ENCODE data around the gene C3orf80. TPM values are rescaled to one million over a fixed set of nuclear protein-coding genes. Genes with fewer than 3 reads are reported as not detected.

The C3orf80 gene
- total and polyA plus RNA-seq, 2 donors (not counting 1 experiment from before 2014, with no cell fraction given): not detected

GRCh38 chr3:160193644-160194192 lies 31.5 kb upstream of the C3orf80 start:
- Mint-ChIP-seq H3K9me3 (ENCODE audit: insufficient read depth) (peaks cover 3% of the 10 kb centered on the region), H3K4me1 (no peaks in the 10 kb centered on the region), H3K4me3 (no peak overlapping the region), H3K27ac (no peak overlapping the region), H3K27me3 (peaks cover 4% of the 10 kb centered on the region)
- ChIA-PET CTCF (no interaction called here), POLR2A (no interaction called here)
- Histone ChIP-seq H3K4me2 (replicated peaks; ENCODE audit: low read depth, low read length, poor library complexity, severe bottlenecking) (no peak overlapping the region), H3K27ac (ENCODE audit: low read length in 2 of 2) (no peak overlapping the region), H3K9me3 (ENCODE audit: control extremely low read depth in 1 of 3, control insufficient read depth in 2 of 3, insufficient read depth in 1 of 3, low read length in 2 of 3) (no peaks in the 10 kb centered on the region), H4K20me1 (ENCODE audit: control insufficient read depth, insufficient read depth, low read length, poor library complexity, severe bottlenecking) (no peaks in the 10 kb centered on the region), H3K4me3 (ENCODE audit: control extremely low read depth in 1 of 5, extremely low read depth in 1 of 5, insufficient read depth in 1 of 5, low read depth in 2 of 5, low read length in 4 of 5) (no peak overlapping the region), H3K27me3 (replicated peaks in 1 of 4; ENCODE audit: control extremely low read depth in 1 of 4, control insufficient read depth in 3 of 4, insufficient read depth in 4 of 4, low read length in 3 of 4) (peaks cover 0 to 3% (median 0%) of the 10 kb centered on the region in 4 experiments), H3K79me2 (ENCODE audit: control insufficient read depth, insufficient read depth, low read length) (no peaks in the 10 kb centered on the region), H3K36me3 (replicated peaks in 1 of 2; ENCODE audit: control extremely low read depth in 1 of 2, control insufficient read depth in 1 of 2, extremely low read depth in 1 of 2, insufficient read depth in 2 of 2, low read length in 1 of 2) (no peaks in the 10 kb centered on the region), H2AFZ (ENCODE audit: insufficient read depth, low read depth, low read length, poor library complexity, severe bottlenecking) (no peak overlapping the region), H3K4me1 (ENCODE audit: control insufficient read depth in 2 of 2, insufficient read depth in 2 of 2, low read length in 2 of 2) (no peaks in the 10 kb centered on the region), H3K9ac (ENCODE audit: low read length) (no peak overlapping the region)
- TF ChIP-seq EZH2 (IDR thresholded peaks at IDR 0.05; ENCODE audit: borderline replicate concordance, insufficient read depth, low read depth, low read length, poor library complexity, severe bottlenecking) (no peak), CTCF (IDR thresholded peaks at IDR 0.05) (no peak)
- WGBS (ENCODE audit: insufficient coverage): 95% methylated on average over 4 of the region's 6 CpGs
- intact Hi-C loops (cut with micrococcal nuclease): no loop called here
- DNase-seq (no peak), ATAC-seq (ENCODE audit: low read depth) (no peak)

- intact Hi-C loops (cut with micrococcal nuclease): no loop called here
- no peak overlapping the region for H3K4me2 ChIP-seq (replicated peaks; ENCODE audit: low read depth, low read length, poor library complexity, severe bottlenecking)
- H3K79me2 ChIP-seq (ENCODE audit: control insufficient read depth, insufficient read depth, low read length): no peaks in the 10 kb centered on the region
- H3K27ac ChIP-seq (ENCODE audit: low read length in 2 of 2): no peak overlapping the region
- H3K4me1 ChIP-seq (ENCODE audit: control insufficient read depth in 2 of 2, insufficient read depth in 2 of 2, low read length in 2 of 2): no peaks in the 10 kb centered on the region
- no peak overlapping the region for H3K27ac Mint-ChIP-seq
- no peak overlapping the region for H2AFZ ChIP-seq (ENCODE audit: insufficient read depth, low read depth, low read length, poor library complexity, severe bottlenecking)
- ChIA-PET POLR2A (no interaction called here), CTCF (no interaction called here)
- TF ChIP-seq EZH2 (IDR thresholded peaks at IDR 0.05; ENCODE audit: borderline replicate concordance, insufficient read depth, low read depth, low read length, poor library complexity, severe bottlenecking) (no peak), CTCF (IDR thresholded peaks at IDR 0.05) (no peak)
- WGBS (ENCODE audit: insufficient coverage): no CpG with 5 or more reads among the region's 1 CpG
- ATAC-seq (ENCODE audit: low read depth): no peak
- peaks cover 4% of the 10 kb centered on the region for H3K27me3 Mint-ChIP-seq
- no peak overlapping the region for H3K4me3 ChIP-seq (ENCODE audit: control extremely low read depth in 1 of 5, extremely low read depth in 1 of 5, insufficient read depth in 1 of 5, low read depth in 2 of 5, low read length in 4 of 5)
- H3K9me3 Mint-ChIP-seq (ENCODE audit: insufficient read depth): peaks cover 3% of the 10 kb centered on the region
- no peak overlapping the region for H3K9ac ChIP-seq (ENCODE audit: low read length)
- no peaks in the 10 kb centered on the region for H3K4me1 Mint-ChIP-seq
- peaks cover 0 to 3% (median 0%) of the 10 kb centered on the region in 4 experiments for H3K27me3 ChIP-seq (replicated peaks in 1 of 4; ENCODE audit: control extremely low read depth in 1 of 4, control insufficient read depth in 3 of 4, insufficient read depth in 4 of 4, low read length in 3 of 4)
- no peaks in the 10 kb centered on the region for H3K36me3 ChIP-seq (replicated peaks in 1 of 2; ENCODE audit: control extremely low read depth in 1 of 2, control insufficient read depth in 1 of 2, extremely low read depth in 1 of 2, insufficient read depth in 2 of 2, low read length in 1 of 2)
- H3K4me3 Mint-ChIP-seq: no peak overlapping the region
- H3K9me3 ChIP-seq (ENCODE audit: control extremely low read depth in 1 of 3, control insufficient read depth in 2 of 3, insufficient read depth in 1 of 3, low read length in 2 of 3): no peaks in the 10 kb centered on the region
- no peaks in the 10 kb centered on the region for H4K20me1 ChIP-seq (ENCODE audit: control insufficient read depth, insufficient read depth, low read length, poor library complexity, severe bottlenecking)
- no peak for DNase-seq
Measured at GRCh38 chr3:160194438-160194837, 30.8 kb upstream of the C3orf80 start.

Data from B cell (primary cell).